Activated T-cell treated with anti-CD3 and anti-CD28 coated beads for 48 hours (primary cell): ENCODE data around the gene KLK11.

Experiments used
- DNase-seq: peaks from one replicate; pipeline ENCODE4 v3.0.0-alpha.2; 2020; ENCODE audit warnings: low read depth

The KLK11 gene

GRCh38 chr19:51027873-51028272 lies 1.5 kb upstream of the KLK11 start:
- no peak for DNase-seq

GRCh38 chr19:51027126-51027806 lies 850 bp upstream of the KLK11 start:
- DNase-seq, result no peak

- no peak for DNase-seq
Observed at GRCh38 chr19:51025809-51026553, 435 bp downstream of the KLK11 start.

GRCh38 chr19:51025401-51025800 lies 1.0 kb downstream of the KLK11 start:
- DNase-seq, result no peak

GRCh38 chr19:51024924-51025323 lies 1.5 kb downstream of the KLK11 start:
- DNase-seq, result no peak

- no peak for DNase-seq
Observed at GRCh38 chr19:51023946-51024345, 2.5 kb downstream of the KLK11 start.

- DNase-seq, result no peak
Observed at GRCh38 chr19:51022526-51022925, 3.9 kb downstream of the KLK11 start.

GRCh38 chr19:51020988-51021651 lies 5.3 kb downstream of the KLK11 start:
- no peak for DNase-seq

GRCh38 chr19:51019544-51019925 lies 6.9 kb downstream of the KLK11 start, which contains the start of gene KLK10:
KLK10 (minus strand) TSS chr19:51019709; CDS start chr19:51019130, 579 bp downstream.
- DNase-seq, result no peak

- DNase-seq, result no peak
Observed at GRCh38 chr19:51018745-51019543, 7.5 kb downstream of the KLK11 start.

GRCh38 chr19:51016798-51017683 lies 9.4 kb downstream of the KLK11 start:
- peak; percentile 69 for DNase-seq

GRCh38 chr19:51015691-51016267 lies 10.6 kb downstream of the KLK11 start:
- DNase-seq, result no peak

GRCh38 chr19:51014242-51014641 lies 12.2 kb downstream of the KLK11 start:
- no peak for DNase-seq

GRCh38 chr19:51012661-51013190 lies 13.7 kb downstream of the KLK11 start:
- DNase-seq, result no peak

GRCh38 chr19:51010066-51010795 lies 16.2 kb downstream of the KLK11 start:
- DNase-seq, result no peak

- no peak for DNase-seq
Observed at GRCh38 chr19:51009061-51009891, 17.1 kb downstream of the KLK11 start.

- no peak for DNase-seq
Observed at GRCh38 chr19:51007488-51007887, 18.9 kb downstream of the KLK11 start.

GRCh38 chr19:51006406-51006805 lies 20.0 kb downstream of the KLK11 start:
- no peak for DNase-seq

- no peak for DNase-seq
Observed at GRCh38 chr19:51005248-51005647, 21.2 kb downstream of the KLK11 start.
